ENCODE measurements around the gene TACC2. TPM values are rescaled to one million over a fixed set of nuclear protein-coding genes. Genes with fewer than 3 reads are reported as not detected.
"Not testable (repeated sequence)": the region's sequence is repeated elsewhere in the genome, so short reads cannot be mapped to it uniquely, and the experiment has no call there.

Gene TACC2
- total and polyA plus RNA-seq, 2 experiments from 2014 or later, result 75.7 to 98.0 TPM

DNA sequence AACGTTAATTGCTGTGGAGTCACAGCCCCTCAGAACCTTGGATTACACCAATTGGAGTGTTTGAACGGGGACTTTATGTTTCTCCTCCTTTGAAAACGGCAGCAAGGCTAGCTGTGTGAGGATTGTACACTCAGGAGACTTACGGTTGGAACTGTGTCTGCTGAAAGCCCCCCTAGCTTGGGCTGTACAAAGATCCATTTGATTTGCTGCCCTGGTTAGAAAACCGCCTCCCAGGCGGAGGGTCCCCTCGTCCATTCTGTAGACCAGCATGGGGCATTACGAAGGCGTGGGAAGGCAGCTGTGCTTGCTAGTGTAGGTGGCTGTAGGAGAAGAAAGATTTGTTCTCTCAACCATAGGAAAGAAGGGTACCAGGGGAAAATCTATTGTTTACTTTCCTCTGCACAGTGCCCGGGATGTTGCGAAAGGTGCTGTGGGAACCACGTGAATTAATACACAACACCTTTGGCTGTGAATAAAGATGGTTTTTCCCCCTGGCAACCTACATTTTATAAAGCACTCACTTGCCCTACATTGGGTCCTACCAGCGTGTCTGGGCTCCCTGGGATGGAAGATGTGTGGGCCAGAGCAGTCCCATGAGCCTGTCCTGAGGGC is 208.8 kb downstream of the TACC2 start:
- Histone ChIP-seq H3K9me3 (ENCODE audit: low read depth) (no peaks in the 10 kb centered on the region), H3K27me3 (no peaks in the 10 kb centered on the region), H3K4me1 (ENCODE audit: low read depth) (peaks cover 25% of the 10 kb centered on the region), H3K4me3 (no peak overlapping the region), H3K27ac (peak overlapping the region; percentile 51), H3K36me3 (peaks cover 4% of the 10 kb centered on the region)
- TF ChIP-seq, protein P1, sequence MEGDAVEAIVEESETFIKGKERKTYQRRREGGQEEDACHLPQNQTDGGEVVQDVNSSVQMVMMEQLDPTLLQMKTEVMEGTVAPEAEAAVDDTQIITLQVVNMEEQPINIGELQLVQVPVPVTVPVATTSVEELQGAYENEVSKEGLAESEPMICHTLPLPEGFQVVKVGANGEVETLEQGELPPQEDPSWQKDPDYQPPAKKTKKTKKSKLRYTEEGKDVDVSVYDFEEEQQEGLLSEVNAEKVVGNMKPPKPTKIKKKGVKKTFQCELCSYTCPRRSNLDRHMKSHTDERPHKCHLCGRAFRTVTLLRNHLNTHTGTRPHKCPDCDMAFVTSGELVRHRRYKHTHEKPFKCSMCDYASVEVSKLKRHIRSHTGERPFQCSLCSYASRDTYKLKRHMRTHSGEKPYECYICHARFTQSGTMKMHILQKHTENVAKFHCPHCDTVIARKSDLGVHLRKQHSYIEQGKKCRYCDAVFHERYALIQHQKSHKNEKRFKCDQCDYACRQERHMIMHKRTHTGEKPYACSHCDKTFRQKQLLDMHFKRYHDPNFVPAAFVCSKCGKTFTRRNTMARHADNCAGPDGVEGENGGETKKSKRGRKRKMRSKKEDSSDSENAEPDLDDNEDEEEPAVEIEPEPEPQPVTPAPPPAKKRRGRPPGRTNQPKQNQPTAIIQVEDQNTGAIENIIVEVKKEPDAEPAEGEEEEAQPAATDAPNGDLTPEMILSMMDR (IDR thresholded peaks at IDR 0.05; ENCODE audit: low read depth, low read length), result no peak
- no peak for DNase-seq (ENCODE audit: low read depth in 1 of 2, low spot score in 1 of 2)

DNA sequence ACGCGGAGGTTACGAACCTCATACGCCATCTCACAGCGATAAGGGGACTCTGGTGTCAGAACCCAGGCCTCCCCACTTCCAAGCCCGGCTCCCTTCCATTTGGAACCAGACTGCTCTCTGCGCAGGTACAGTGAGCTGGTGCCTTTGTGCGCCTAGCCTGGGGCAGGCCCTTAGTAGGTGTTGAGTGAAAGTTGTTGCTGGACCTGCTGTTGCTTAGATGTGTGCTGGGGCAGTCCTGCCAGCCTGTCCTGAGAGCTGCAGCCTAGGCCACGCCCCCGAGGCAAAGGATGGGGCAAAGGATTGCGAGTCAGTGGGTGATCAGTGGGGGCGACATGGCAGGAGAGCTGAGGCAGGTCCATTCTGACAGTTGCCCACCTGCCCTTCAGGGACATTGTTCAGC is 209.7 kb downstream of the TACC2 start:
- Histone ChIP-seq H3K9me3 (ENCODE audit: low read depth) (no peaks in the 10 kb centered on the region), H3K27ac (peak overlapping the region; percentile 67), H3K36me3 (peaks cover 4% of the 10 kb centered on the region), H3K4me3 (no peak overlapping the region), H3K4me1 (ENCODE audit: low read depth) (peaks cover 21% of the 10 kb centered on the region), H3K27me3 (no peaks in the 10 kb centered on the region)
- no peak for DNase-seq (ENCODE audit: low read depth in 1 of 2, low spot score in 1 of 2)
- TF ChIP-seq, protein P1 (IDR thresholded peaks at IDR 0.05; ENCODE audit: low read depth, low read length), result no peak

DNA sequence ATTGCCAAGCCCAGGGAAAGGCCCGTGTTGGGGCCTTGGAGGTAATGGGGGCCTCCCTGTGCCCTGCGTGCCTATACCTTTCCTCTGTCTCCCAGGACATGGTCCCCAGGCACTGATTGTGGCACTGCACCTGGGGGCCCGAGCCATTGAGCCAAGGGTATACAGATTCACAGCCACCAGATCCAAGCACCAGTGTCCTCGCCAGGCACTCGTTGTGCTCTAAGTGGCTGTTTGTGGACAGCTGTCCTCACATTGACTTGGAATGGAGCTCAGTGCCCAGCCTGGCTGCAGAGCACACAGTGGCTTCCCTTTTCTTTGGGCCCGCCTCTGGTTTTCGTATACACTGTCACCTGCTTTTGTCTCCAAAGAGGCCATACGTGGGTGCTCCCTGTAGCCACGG is 210.1 kb downstream of the TACC2 start:
- DNase-seq (ENCODE audit: low read depth in 1 of 2, low spot score in 1 of 2), result peak in 1 of 2 donors; percentile 45
- no peaks in the 10 kb centered on the region for H3K9me3 ChIP-seq (ENCODE audit: low read depth)
- H3K4me1 ChIP-seq (ENCODE audit: low read depth), result peaks cover 21% of the 10 kb centered on the region
- TF ChIP-seq, protein P1 (IDR thresholded peaks at IDR 0.05; ENCODE audit: low read depth, low read length), result no peak
- peak overlapping the region; percentile 67 for H3K27ac ChIP-seq
- H3K36me3 ChIP-seq, result peaks cover 4% of the 10 kb centered on the region
- no peaks in the 10 kb centered on the region for H3K27me3 ChIP-seq
- H3K4me3 ChIP-seq, result no peak overlapping the region

DNA sequence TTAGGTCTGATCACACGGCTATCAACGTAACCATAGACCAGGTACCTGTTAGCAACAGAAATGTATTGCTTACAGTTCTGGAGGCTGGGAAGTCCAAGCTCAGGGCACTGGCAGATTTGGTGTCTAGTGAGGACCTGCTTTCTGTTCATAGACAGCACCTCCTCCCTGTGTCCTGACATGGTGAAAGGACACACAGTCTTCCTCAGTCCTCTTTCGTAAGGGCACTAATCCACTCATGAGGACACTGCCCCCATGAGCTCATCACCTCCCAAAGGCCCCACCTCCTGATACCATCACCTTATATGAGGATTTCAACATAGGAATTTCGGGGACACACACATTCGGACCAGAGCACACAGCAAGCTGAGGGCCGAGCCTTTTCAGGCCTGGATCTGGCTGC is 210.7 kb downstream of the TACC2 start:
- Histone ChIP-seq H3K4me1 (ENCODE audit: low read depth) (peaks cover 20% of the 10 kb centered on the region), H3K9me3 (ENCODE audit: low read depth) (no peaks in the 10 kb centered on the region), H3K27me3 (no peaks in the 10 kb centered on the region), H3K4me3 (no peak overlapping the region), H3K36me3 (peaks cover 4% of the 10 kb centered on the region), H3K27ac (peak overlapping the region; percentile 67)
- TF ChIP-seq, protein P1 (IDR thresholded peaks at IDR 0.05; ENCODE audit: low read depth, low read length), result no peak
- no peak for DNase-seq (ENCODE audit: low read depth in 1 of 2, low spot score in 1 of 2)

DNA sequence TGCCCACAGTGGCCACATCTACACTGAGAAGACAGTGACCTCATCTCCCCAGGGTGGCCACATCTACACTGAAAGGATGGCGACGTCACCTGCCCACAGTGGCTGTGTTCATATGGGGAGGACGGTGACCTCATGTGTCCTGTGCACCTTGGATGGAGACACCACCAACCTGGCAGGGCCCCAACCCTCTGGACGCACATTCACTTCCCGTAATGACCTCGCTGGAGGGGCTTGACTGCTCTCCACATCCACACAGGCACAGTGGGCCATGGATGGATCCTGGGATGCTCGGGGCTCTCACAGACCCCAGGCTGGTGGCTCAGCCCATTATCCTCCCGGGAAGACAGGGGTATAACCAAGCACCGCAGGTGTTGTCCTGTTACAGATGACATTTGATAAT is 212.4 kb downstream of the TACC2 start:
- Histone ChIP-seq H3K4me3 (no peak overlapping the region), H3K27ac (no peak overlapping the region), H3K9me3 (ENCODE audit: low read depth) (no peaks in the 10 kb centered on the region), H3K4me1 (ENCODE audit: low read depth) (peaks cover 18% of the 10 kb centered on the region), H3K36me3 (peaks cover 4% of the 10 kb centered on the region), H3K27me3 (no peaks in the 10 kb centered on the region)
- TF ChIP-seq, protein P1 (IDR thresholded peaks at IDR 0.05; ENCODE audit: low read depth, low read length), result no peak
- no peak for DNase-seq (ENCODE audit: low read depth in 1 of 2, low spot score in 1 of 2)

DNA sequence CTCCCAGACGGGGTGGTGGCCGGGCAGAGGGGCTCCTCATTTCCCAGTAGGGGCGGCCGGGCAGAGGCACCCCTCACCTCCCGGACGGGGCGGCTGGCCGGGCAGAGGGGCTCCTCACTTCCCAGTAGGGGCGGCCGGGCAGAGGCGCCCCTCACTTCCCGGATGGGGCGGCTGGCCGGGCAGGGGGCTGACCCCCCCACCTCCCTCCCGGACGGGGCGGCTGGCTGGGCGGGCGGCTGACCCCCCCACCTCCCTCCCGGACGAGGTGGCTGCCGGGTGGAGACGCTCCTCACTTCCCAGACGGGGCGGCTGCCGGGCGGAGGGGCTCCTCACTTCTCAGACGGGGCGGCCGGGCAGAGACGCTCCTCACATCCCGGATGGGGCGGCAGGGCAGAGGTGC is 214.2 kb downstream of the TACC2 start:
- not testable (repeated sequence) for H3K9me3 ChIP-seq (ENCODE audit: low read depth); H3K27me3 ChIP-seq; H3K27ac ChIP-seq; H3K36me3 ChIP-seq; H3K4me3 ChIP-seq; DNase-seq (ENCODE audit: low read depth in 1 of 2, low spot score in 1 of 2)
- peaks cover 30% of the 10 kb centered on the region for H3K4me1 ChIP-seq (ENCODE audit: low read depth)

Data from cardiac muscle cell (in vitro differentiated cells and primary cell).